Activated T-cell treated with anti-CD3 and anti-CD28 coated beads, Interleukin-2, amount 50 U/mL, for 48 hours (primary cell): Measurements from ENCODE around the gene SERPINE1.

Experiments
- DNase-seq, 2 experiments: peaks; one replicate each; pipeline ENCODE4 v3.0.0-alpha.2; 2020

The SERPINE1 gene

GRCh38 chr7:101170617-101171441 is 43.9 kb downstream of the SERPINE1 start:
- DNase-seq = no peak

GRCh38 chr7:101171442-101171837 is 44.5 kb downstream of the SERPINE1 start:
- peak in 1 of 2 experiments; percentile 25 for DNase-seq

GRCh38 chr7:101172005-101172853 is 45.3 kb downstream of the SERPINE1 start:
- peak in 1 of 2 experiments; percentile 26 for DNase-seq

GRCh38 chr7:101172854-101173751 is 46.2 kb downstream of the SERPINE1 start:
- DNase-seq = peak in 1 of 2 experiments; percentile 51

- peak; percentile 85 to 89 for DNase-seq
Measured at GRCh38 chr7:101173752-101174244, 46.9 kb downstream of the SERPINE1 start.

GRCh38 chr7:101174322-101174854 is 47.5 kb downstream of the SERPINE1 start:
- DNase-seq = no peak

GRCh38 chr7:101175664-101176063 is 48.8 kb downstream of the SERPINE1 start:
- no peak for DNase-seq

- DNase-seq = no peak
Measured at GRCh38 chr7:101177644-101178043, 50.7 kb downstream of the SERPINE1 start.

GRCh38 chr7:101179117-101179516 is 52.2 kb downstream of the SERPINE1 start:
- DNase-seq = no peak

- no peak for DNase-seq
Measured at GRCh38 chr7:101179713-101180112, 52.8 kb downstream of the SERPINE1 start.

- DNase-seq = no peak
Measured at GRCh38 chr7:101180130-101180755, 53.3 kb downstream of the SERPINE1 start, which contains the start of gene NAT16. Gene NAT16 (minus strand): TSS chr7:101180293. CDS start chr7:101174807, 5,486 bp downstream.

- DNase-seq = no peak
Measured at GRCh38 chr7:101185258-101185839, 58.4 kb downstream of the SERPINE1 start.

GRCh38 chr7:101186194-101186593 is 59.3 kb downstream of the SERPINE1 start:
- DNase-seq = no peak

- no peak for DNase-seq
Measured at GRCh38 chr7:101186844-101187428, 60.0 kb downstream of the SERPINE1 start.
